Prostate gland (tissue), 2 donors: Measurements from ENCODE around the gene ITGB2. TPM values are rescaled to one million over a fixed set of nuclear protein-coding genes. Genes with fewer than 3 reads are reported as not detected.
"Not testable (repeated sequence)": the region's sequence is repeated elsewhere in the genome, so short reads cannot be mapped to it uniquely, and the experiment has no call there.

Experiments
- DNase-seq: peaks from one replicate; pipeline ENCODE4 v3.0.0-alpha.2; 2019; ENCODE audit warnings: low spot score
- H3K27ac ChIP-seq, 2 donors: fragments of 200-600 bp; sonication (generic); 2 replicates each; pipeline ENCODE4 v1.5.1; 2017 to 2019
- H3K27me3 ChIP-seq: fragments of 200-600 bp; sonication (generic); replicated peaks from 2 replicates; pipeline ENCODE4 v1.5.1; 2019; ENCODE audit not compliant: insufficient read depth
- H3K36me3 ChIP-seq, 2 donors: fragments of 200-600 bp; sonication (generic); 1 replicate in 1 of 2; 2 replicates in 1 of 2; pipeline versions ENCODE4 v1.5.1 to v1.8.1; 2017 to 2019
- H3K4me1 ChIP-seq: fragments of 200-600 bp; sonication (generic); replicated peaks from 2 replicates; pipeline ENCODE4 v1.5.1; 2019
- H3K4me3 ChIP-seq, 2 donors: fragments of 200-600 bp; sonication (generic); 2 replicates each; pipeline ENCODE4 v1.5.1; 2017 to 2019
- H3K9me3 ChIP-seq: fragments of 200-600 bp; sonication (generic); 2 replicates; pipeline ENCODE4 v1.5.1; 2017
- CTCF ChIP-seq, 4 experiments: fragments of 200-600 bp in 2 of 4; fragments of 450-650 bp in 2 of 4; sonication (generic) in 2 of 4; IDR thresholded peaks; 1 replicate in 3 of 4; 2 replicates in 1 of 4; pipeline ENCODE4 v1.5.1; 2016 to 2019; ENCODE audit warnings: antibody characterized with exemption in 4 of 4, mild to moderate bottlenecking in 2 of 4, moderate library complexity in 2 of 4
- POLR2A ChIP-seq: fragments of 450-650 bp; IDR thresholded peaks from one replicate; pipeline ENCODE4 v1.6.1; 2016; ENCODE audit warnings: antibody characterized with exemption, mild to moderate bottlenecking
- POLR2AphosphoS5 ChIP-seq: sonication (generic); formaldehyde crosslinking; IDR thresholded peaks from one replicate; pipeline ENCODE4 v1.6.1; 2017; ENCODE audit warnings: antibody characterized with exemption
- WGBS: methylation state at CpG from one replicate; pipeline ENCODE4 v1.1.5; 2018; 5-methylcytosine and 5-hydroxymethylcytosine counted together
- intact Hi-C: fragments of 100-400 bp; cut with DNase I; formaldehyde crosslinking; loops from one replicate; pipeline ENCODE4 v1.14.2; 2022
- total RNA-seq, 2 donors: library from RNA; depleted of rRNA; stranded (reverse); fragments of >200 nt; gene quantifications; one replicate each; pipeline ENCODE4 v1.1.0, GENCODE V29; 2016

The ITGB2 gene
- total RNA-seq, 2 donors from 2014 or later: 23.1 to 56.1 TPM

- no peaks in the 10 kb centered on the region for H3K4me1 ChIP-seq
- TF ChIP-seq POLR2AphosphoS5 (no peak), CTCF (IDR thresholded peaks at IDR 0.05) (no peak), POLR2A (no peak)
- no peaks in the 10 kb centered on the region for H3K36me3 ChIP-seq
- H3K4me3 ChIP-seq: no peak overlapping the region
- 91% methylated on average over 12 of the region's 12 CpGs for WGBS
- no peak overlapping the region for H3K27ac ChIP-seq
- H3K27me3 ChIP-seq: no peaks in the 10 kb centered on the region
- DNase-seq: no peak
- no peaks in the 10 kb centered on the region for H3K9me3 ChIP-seq
- intact Hi-C loops: no loop called here
Observed at GRCh38 chr21:44918107-44918470, 2.6 kb downstream of the ITGB2 start.

GRCh38 chr21:44917446-44918106 is 3.1 kb downstream of the ITGB2 start:
- H3K36me3 ChIP-seq: no peaks in the 10 kb centered on the region
- H3K27ac ChIP-seq: no peak overlapping the region
- no peak overlapping the region for H3K4me3 ChIP-seq
- H3K27me3 ChIP-seq: no peaks in the 10 kb centered on the region
- no peak for DNase-seq
- intact Hi-C loops: no loop called here
- TF ChIP-seq POLR2AphosphoS5 (no peak), CTCF (IDR thresholded peaks at IDR 0.05) (no peak), POLR2A (no peak)
- no peaks in the 10 kb centered on the region for H3K4me1 ChIP-seq
- 78% methylated on average over 15 of the region's 15 CpGs for WGBS
- H3K9me3 ChIP-seq: no peaks in the 10 kb centered on the region

- H3K4me1 ChIP-seq: no peaks in the 10 kb centered on the region
Observed at GRCh38 chr21:44916965-44917364, 3.7 kb downstream of the ITGB2 start.

GRCh38 chr21:44914176-44914874 is 6.4 kb downstream of the ITGB2 start:
- Histone ChIP-seq H3K27ac (no peak overlapping the region), H3K4me3 (no peak overlapping the region), H3K9me3 (no peaks in the 10 kb centered on the region), H3K4me1 (peaks cover 14% of the 10 kb centered on the region), H3K27me3 (no peaks in the 10 kb centered on the region), H3K36me3 (no peaks in the 10 kb centered on the region)
- WGBS: 84% methylated on average over 18 of the region's 18 CpGs
- TF ChIP-seq POLR2AphosphoS5 (no peak), POLR2A (no peak), CTCF (IDR thresholded peaks at IDR 0.05) (no peak)
- DNase-seq: no peak
- intact Hi-C loops: no loop called here

More at GRCh38 chr21:44916965-44917364, 3.7 kb downstream of the ITGB2 start:
- intact Hi-C loops: no loop called here
- TF ChIP-seq POLR2AphosphoS5 (peak; percentile 18), POLR2A (no peak)
- Histone ChIP-seq H3K9me3 (no peaks in the 10 kb centered on the region), H3K27ac (no peak overlapping the region), H3K36me3 (no peaks in the 10 kb centered on the region), H3K4me3 (no peak overlapping the region), H3K27me3 (no peaks in the 10 kb centered on the region)
- DNase-seq: no peak
- WGBS: 41% methylated on average over 7 of the region's 7 CpGs

- Histone ChIP-seq H3K9me3 (no peaks in the 10 kb centered on the region), H3K36me3 (no peaks in the 10 kb centered on the region), H3K27ac (no peak overlapping the region), H3K4me3 (no peak overlapping the region), H3K4me1 (peaks cover 14% of the 10 kb centered on the region), H3K27me3 (no peaks in the 10 kb centered on the region)
- intact Hi-C loops: no loop called here
- TF ChIP-seq POLR2AphosphoS5 (no peak), CTCF (IDR thresholded peaks at IDR 0.05) (no peak), POLR2A (no peak)
- WGBS: 81% methylated on average over 6 of the region's 7 CpGs
- DNase-seq: no peak
Observed at GRCh38 chr21:44913425-44914175, 7.1 kb downstream of the ITGB2 start.

- H3K27ac ChIP-seq, H3K27me3 ChIP-seq, H3K36me3 ChIP-seq, H3K4me3 ChIP-seq, intact Hi-C loops, DNase-seq, H3K9me3 ChIP-seq: not testable (repeated sequence)
- 66% methylated on average over 10 of the region's 25 CpGs for WGBS
- peaks cover 14% of the 10 kb centered on the region for H3K4me1 ChIP-seq
Observed at GRCh38 chr21:44912506-44913412, 7.9 kb downstream of the ITGB2 start.
